Activated naive CD4-positive, alpha-beta T cell treated with anti-CD3 and anti-CD28 coated beads, Interleukin-2, amount 50 U/mL, for 16 hours (primary cell): ENCODE measurements around the gene UST.
"Not testable (repeated sequence)": the region's sequence is repeated elsewhere in the genome, so short reads cannot be mapped to it uniquely, and the experiment has no call there.

Experiments used
- DNase-seq: peaks from one replicate; pipeline ENCODE4 v3.0.0-alpha.2; 2020

The UST gene

DNA sequence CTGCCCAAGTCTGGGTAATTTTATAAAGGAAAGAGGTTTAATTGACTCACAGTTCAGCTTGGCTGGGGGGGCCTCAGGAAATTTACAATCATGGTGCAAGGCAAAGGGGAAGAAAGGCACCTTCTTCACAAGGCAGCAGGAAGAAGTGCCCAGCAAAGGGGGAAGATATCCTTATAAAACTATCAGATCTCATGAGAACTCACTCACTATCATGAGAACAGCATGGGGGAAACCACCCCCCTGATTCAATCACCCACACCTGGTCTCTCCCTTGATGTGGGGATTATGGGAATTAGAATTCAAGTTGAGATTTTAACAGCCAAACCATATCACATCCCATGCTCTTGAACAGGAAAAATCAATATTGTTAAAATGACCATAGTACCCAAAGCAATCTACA lies 355.5 kb downstream of the UST start:
- no peak for DNase-seq

DNA sequence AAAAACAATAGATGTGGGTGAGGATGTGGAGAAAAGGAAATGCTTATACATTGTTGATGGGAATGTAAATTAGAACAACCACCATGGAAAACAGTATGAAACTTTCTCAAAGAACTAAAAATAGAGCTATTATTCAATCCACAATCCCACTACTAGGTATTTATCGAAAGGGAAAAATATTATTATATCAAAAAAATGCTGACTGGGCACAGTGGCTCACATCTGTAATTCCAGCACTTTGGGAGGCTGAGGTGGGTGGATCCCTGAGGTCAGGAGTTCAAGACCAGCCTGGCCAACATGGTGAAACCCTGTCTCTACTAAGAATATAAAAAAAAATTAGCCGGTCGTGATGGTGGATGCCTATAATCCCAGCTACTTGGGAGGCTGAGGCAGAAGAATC lies 357.1 kb downstream of the UST start:
- DNase-seq, result not testable (repeated sequence)

DNA sequence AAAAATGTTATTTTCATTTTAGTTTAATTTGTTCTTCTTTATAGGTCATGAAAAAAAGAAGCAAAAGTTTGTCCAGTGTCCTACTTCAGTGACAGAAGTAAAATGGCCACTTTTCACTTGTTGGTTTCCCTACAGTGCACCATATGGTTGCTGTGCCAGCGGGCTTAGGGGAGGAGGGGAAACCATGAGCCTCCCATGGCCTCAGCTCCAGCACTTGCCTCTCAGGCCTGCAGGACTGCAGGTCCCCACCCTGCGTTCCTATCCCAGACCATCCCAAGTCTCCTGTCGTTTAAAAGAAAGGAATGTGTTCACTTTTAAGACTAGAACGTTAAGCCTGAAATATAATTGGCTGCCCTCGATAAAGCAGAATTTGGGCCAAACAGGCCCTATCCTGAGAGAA lies 360.7 kb downstream of the UST start:
- DNase-seq, result no peak

DNA sequence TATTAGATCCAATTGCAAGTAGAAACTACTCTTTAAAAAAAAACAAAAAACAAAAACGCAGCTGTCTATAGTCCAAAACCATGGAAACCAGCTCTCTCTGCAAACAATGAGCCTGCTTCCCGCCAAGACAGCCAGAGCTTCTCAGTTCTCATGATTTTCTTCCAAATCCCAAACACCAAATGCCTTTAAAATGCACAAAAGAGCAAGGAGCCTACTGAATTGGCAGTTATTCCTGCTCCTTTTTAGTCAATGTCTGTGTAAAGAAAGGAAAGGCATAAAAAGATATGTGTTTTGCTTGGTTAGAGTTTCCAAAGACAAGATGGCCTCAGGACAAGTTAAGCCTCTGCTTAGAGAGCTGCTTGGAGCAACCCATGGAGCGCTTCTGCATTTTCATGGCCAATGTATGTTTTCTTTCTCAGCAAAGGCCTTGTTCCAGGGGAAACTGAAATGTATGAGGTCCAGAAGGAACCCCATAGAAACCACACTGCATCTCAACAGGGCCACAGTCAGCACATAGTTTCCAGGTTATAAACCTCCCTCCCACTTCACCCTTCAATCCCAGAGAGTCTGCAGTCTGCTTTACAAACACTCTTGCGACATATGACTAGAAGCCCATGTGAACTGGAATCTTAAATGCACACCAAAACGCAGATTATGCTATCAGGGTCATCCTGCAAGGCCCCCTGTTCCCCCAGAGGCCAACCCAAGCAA lies 361.4 kb downstream of the UST start:
- no peak for DNase-seq

DNA sequence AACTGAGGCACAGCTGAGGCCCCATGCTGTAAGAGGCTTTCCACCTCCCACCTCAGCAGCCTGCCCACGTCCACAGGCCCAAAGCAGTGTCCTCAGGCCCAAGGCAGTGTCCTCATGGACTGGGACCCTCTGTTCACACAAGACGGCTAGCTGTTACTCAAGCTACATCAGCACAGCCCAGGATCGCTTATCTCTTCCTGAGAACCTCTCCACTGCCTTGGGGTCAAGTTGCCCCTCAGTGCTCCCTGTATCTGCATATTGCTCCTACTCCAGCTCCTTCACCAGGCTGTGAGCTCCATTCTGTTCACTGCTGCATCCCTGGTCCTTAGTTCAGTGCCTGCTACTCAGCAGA lies 361.9 kb downstream of the UST start:
- DNase-seq, result no peak

DNA sequence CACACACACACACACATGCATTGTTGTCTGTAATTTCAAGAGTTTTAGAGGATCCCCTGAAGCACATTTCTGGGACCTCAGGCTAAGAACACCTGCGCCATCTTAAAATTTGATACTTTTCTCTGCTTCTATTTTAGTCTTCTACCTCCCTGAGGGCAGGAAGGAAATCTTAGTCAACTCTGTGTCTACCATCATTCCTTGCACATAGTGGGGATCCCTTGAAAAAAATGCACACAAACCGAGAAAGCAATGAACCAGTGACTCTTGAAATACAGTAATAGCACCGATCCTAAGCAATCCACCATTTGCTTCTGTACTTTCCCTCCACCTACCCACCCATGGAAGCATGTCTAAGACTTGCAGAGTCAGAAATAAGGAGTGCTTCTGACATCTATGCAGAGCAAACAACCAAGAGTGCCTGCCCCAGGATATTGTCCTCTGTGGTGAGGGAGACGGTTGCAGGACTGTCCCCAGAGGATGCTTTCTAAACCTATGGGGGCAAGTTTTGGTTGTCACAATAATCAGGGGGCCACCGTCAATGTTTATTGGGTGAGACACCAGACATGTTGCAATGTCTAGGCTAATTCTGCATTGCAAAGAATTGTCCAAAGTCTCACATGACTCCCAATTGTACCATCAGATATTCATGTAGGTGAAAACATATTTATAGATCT lies 362.7 kb downstream of the UST start:
- no peak for DNase-seq

DNA sequence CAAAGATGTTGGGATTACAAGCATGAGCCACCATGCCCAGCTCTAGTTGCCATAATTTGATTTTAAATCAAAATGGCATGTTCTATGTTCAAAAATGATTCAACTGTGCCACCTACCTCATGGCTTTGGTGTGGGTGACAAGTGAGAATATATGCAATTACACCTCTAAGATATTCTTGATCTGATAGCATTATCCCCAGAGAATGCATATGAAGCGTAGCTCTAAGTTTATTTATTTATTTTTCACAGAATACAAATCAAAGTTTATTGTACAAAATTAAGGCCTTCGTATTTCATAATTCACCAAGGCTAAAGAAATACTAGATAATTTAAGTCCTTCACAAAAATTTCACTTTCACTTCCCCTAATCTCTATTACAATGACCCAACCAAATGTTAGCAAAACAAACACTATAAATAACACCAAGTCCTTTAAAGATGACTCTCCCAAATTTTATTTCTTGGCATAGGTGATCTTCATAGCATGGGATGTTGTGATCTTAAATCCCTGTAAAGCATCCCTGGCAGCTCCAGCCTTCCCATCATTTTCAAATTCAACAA lies 364.8 kb downstream of the UST start:
- no peak for DNase-seq

DNA sequence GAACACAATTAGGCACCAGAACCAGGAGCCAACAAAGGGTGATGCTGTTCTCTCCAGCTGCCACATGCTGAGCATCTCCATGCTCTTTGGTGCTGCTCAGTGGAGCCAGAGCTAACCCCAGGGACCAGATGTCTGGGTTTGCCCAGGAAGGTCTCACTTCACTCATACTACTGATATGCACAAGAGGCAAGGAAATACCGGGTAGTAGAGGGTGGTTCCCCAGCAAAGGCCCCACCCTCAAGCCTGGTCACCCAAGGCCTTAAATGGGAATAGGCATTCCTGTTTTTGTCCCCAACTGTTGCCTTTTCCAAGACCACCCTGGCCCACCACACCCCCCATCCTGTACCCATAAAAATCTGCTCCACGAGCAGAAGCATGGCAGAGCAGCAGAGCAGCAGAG lies 366.1 kb downstream of the UST start:
- no peak for DNase-seq

DNA sequence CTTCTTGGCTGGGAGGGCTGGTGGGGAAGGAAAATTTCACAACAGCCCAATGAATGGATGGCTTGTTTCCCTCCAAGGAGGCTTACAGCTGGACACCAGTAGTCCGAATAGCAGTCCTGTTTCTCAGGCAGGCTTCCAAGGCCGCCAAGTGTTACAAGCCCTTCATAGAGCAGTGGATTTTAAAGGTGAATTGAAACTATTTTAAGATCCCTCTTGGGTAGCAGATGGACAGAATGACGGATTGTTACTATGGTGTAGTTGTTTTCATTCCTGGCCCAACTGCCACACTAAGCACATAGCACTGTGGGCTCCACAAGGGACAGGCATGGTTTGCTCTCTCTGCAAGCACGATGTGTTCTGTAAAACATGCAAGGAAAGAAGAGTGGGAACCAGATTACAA lies 367.3 kb downstream of the UST start:
- no peak for DNase-seq

DNA sequence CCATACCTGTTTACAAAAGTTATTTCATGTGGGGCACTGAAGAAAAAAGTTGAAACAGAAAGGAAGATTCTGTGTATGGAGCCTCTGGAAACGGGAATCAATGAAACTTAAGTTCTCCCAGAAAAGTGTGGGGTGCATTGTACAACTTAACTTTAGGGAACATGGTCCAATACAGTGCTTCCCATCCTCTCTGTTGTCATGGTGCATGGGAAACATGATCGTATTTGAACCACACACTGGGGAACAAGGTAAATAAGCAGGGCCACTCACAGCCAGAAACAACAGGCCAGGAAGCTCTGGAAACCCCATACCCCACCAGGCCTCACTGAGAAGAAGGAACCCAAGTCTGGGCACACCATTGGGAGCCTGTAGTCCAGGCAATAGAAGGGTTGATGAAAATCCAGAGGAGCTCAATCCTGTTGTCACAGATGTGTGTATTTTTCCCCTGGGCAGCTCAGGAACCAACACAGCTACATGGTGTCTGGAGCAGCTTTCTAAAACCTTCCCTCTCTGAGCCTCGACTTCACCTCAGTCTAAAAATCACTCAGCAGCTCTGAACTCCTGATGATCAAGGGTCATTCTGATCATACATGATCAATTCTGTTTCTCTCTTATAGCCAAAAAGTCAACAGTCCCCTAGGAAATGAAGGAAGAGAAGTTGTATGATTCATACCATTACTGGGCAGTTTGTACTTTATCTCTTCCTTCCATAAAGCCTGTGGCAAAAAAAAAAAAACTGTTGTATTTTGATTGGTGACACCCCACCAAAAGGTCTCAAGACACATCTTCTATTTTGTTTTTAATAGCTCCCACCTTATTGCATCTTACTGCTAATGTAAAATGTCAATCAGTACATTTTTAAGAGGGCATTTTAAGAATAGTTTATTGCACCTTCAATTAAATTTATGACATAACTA lies 372.2 kb downstream of the UST start:
- no peak for DNase-seq

DNA sequence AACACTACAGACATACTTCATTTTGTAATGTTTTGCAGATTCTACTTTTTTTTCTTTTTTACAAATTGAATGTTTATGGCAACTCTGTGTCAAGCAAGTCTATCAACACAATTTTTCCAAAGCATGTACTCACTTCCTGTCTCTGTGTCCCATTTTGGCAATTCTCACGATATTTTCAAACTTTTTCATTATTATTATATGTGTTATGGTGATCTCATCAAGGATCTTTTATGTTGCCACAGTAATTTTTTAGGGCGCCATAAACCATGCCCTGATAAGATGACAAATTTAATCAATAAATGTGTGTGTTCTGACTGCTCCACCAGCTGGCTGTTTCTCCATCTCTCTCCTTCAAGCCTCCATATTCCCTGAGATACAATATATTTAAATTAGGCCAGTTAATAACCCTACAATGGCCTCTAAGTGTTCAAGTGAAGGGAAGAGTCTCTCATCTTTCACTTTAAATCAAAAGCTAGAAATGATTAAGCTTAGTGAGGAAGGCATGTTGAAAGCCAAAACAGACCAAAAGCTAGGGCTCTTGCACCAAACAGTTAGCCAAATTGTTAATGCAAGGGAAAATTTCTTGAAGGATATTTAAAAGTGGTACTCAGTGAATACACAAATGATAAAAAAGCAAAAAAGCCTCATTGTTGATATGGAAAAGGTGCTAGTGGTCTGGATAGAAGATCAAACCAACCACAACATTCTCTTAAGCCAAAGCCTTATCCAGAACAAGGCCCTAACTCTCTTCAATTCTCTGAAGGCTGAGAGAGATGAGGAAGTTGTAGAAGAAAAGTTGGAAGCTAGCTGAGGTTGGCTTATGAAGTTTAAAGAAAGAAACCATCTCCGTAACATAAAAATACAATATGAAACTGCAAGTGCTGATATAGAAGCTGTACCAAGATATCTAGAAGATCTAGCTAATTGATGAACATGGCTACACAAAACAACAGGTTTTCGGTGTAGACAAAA lies 376.3 kb downstream of the UST start:
- DNase-seq, result no peak

DNA sequence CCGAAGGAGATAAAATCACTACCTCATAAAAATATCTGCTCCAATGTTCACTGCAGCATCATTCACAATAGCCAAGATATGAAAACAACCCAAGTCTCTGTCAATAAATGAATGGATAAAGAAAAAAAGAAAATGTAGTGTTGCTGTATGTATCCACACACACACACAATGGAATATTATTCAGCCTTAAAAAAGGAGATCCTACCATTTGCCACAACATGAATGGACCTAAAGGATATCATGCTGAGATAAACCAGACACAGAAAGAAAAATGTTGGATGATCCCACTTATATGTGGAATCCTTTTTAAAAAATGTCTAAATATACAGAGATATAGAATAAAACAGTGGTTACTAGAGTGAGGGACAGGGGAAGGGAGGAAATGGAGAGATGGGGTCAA lies 378.5 kb downstream of the UST start:
- DNase-seq, result no peak
